Psoas muscle (tissue), 8 donors: ENCODE measurements around the gene GRIA1. TPM values are rescaled to one million over a fixed set of nuclear protein-coding genes. Genes with fewer than 3 reads are reported as not detected.
"Not testable (repeated sequence)": the region's sequence is repeated elsewhere in the genome, so short reads cannot be mapped to it uniquely, and the experiment has no call there.

Experiments
- ATAC-seq, 4 donors: fragments of 200-7000 bp; cut with Tn5 transposase; one replicate each; pipeline ENCODE4 v1.9.1; 2020; ENCODE audit warnings: moderate library complexity in 3 of 4, mild to moderate bottlenecking in 2 of 4
- DNase-seq, 2 donors: peaks; one replicate each; pipeline ENCODE4 v3.0.0-alpha.2; 2020
- H3K27ac ChIP-seq: fragments of 200-600 bp; one replicate; pipeline ENCODE4 v1.8.0; 2022
- H3K27me3 ChIP-seq, 3 donors: fragments of 200-600 bp in 1 of 3; one replicate each; pipeline versions ENCODE4 v1.6.1 to v1.8.0; 2013 to 2022; ENCODE audit warnings: low read length in 2 of 3, mild to moderate bottlenecking in 2 of 3, moderate library complexity in 1 of 3; ENCODE audit not compliant: insufficient read depth in 3 of 3
- H3K36me3 ChIP-seq, 2 donors: fragments of 200-600 bp in 1 of 2; one replicate each; pipeline versions ENCODE4 v1.6.1 to v1.8.0; 2013 to 2022; ENCODE audit warnings: low read depth in 1 of 2, mild to moderate bottlenecking in 1 of 2, moderate library complexity in 1 of 2; ENCODE audit not compliant: insufficient read depth in 1 of 2
- H3K4me1 ChIP-seq: fragments of 200-600 bp; one replicate; pipeline ENCODE4 v1.8.0; 2022
- H3K4me3 ChIP-seq: fragments of 200-600 bp; one replicate; pipeline ENCODE4 v1.8.0; 2022; ENCODE audit warnings: mild to moderate bottlenecking
- H3K9me3 ChIP-seq: fragments of 200-600 bp; one replicate; pipeline ENCODE4 v1.8.0; 2022
- CTCF ChIP-seq: fragments of 200-600 bp; IDR thresholded peaks from one replicate; pipeline ENCODE4 v1.8.0; 2022; ENCODE audit warnings: antibody characterized with exemption
- WGBS, 3 donors: extraction: QIAGEN DNeasy Blood & Tissue Kit; methylation state at CpG; one replicate each; pipeline versions ENCODE4 v1.1.6 to v1.1.7; 2013; 5-methylcytosine and 5-hydroxymethylcytosine counted together
- intact Hi-C, 2 donors: fragments of 100-400 bp; cut with DNase I; formaldehyde crosslinking; loops; one replicate each; pipeline versions ENCODE4 v1.11.0 to v1.14.2; 2022
- polyA plus RNA-seq, 3 donors: library from polyadenylated mRNA; stranded (reverse); fragments of 200-250 nt; gene quantifications; one replicate each; pipeline ENCODE4 v1.2.3, GENCODE V29; 2013
- total RNA-seq, 4 donors: library from RNA; stranded (reverse); fragmentation: NEBNext Ultra II Directional in 2 of 4; extraction: Animal tissue kit (Norgen Biotek cat#: 25700) in 2 of 4; gene quantifications; one replicate each; pipeline versions ENCODE4 v1.2.1 to v1.2.4, GENCODE V29; 2021 to 2023
- donor health status: healthy with polysubstance abuse.
- donor health status: DM: no; HTN: no; CAD: no; lungs with moderate emphysema.
- donor health status: Bipolar disorder and iron deficiency.
- donor health status: healthy.
- donor health status: DM: yes; HTN: yes; CAD: no.
- donor health status: DM: no; HTN: no; CAD: no.
- donor health status: DM: no; HTN: no; CAD: no.
- donor health status: DM: yes; HTN: yes; CAD: no.

The GRIA1 gene
- total and polyA plus RNA-seq, 7 donors = 0.03 to 0.49 (median 0.28) TPM; not detected in 2

GRCh38 chr5:153831973-153832372 is 341.5 kb downstream of the GRIA1 start:
- WGBS, 3 donors = 44 to 65% (median 46%) methylated on average over 2 of the region's 2 CpGs
- ATAC-seq = no peak

GRCh38 chr5:153835891-153836515 is 345.5 kb downstream of the GRIA1 start:
- no peak overlapping the region for H3K4me3 ChIP-seq
- ATAC-seq = no peak
- intact Hi-C loops = no loop called here

More at GRCh38 chr5:153831973-153832372, 341.5 kb downstream of the GRIA1 start:
- H3K4me1 ChIP-seq = no peaks in the 10 kb centered on the region
- no peak for TF ChIP-seq CTCF
- H3K4me3 ChIP-seq = no peak overlapping the region
- H3K9me3 ChIP-seq = no peaks in the 10 kb centered on the region
- no peaks in the 10 kb centered on the region for H3K36me3 ChIP-seq
- intact Hi-C loops = no loop called here
- H3K27me3 ChIP-seq = no peaks in the 10 kb centered on the region
- H3K27ac ChIP-seq = no peak overlapping the region
- DNase-seq = no peak

GRCh38 chr5:153849303-153850113 is 359.0 kb downstream of the GRIA1 start:
- DNase-seq, H3K36me3 ChIP-seq, H3K27ac ChIP-seq, H3K9me3 ChIP-seq, ATAC-seq, H3K4me1 ChIP-seq, intact Hi-C loops, H3K4me3 ChIP-seq, H3K27me3 ChIP-seq: not testable (repeated sequence)
- WGBS, 3 donors = 77 to 80% (median 77%) methylated on average over 6 of the region's 6 CpGs

More at GRCh38 chr5:153835891-153836515, 345.5 kb downstream of the GRIA1 start:
- H3K9me3 ChIP-seq = no peaks in the 10 kb centered on the region
- no peak for DNase-seq
- no peak for TF ChIP-seq CTCF
- WGBS, 3 donors = 75 to 78% (median 76%) methylated on average over 4 of the region's 4 CpGs
- H3K36me3 ChIP-seq = no peaks in the 10 kb centered on the region
- no peaks in the 10 kb centered on the region for H3K4me1 ChIP-seq
- no peak overlapping the region for H3K27ac ChIP-seq
- H3K27me3 ChIP-seq = no peaks in the 10 kb centered on the region

GRCh38 chr5:153860195-153860886 is 369.9 kb downstream of the GRIA1 start:
- no peaks in the 10 kb centered on the region for H3K9me3 ChIP-seq
- TF ChIP-seq CTCF = no peak
- no peaks in the 10 kb centered on the region for H3K36me3 ChIP-seq
- ATAC-seq = no peak
- DNase-seq = no peak
- intact Hi-C loops = no loop called here
- H3K4me3 ChIP-seq = no peak overlapping the region
- H3K27me3 ChIP-seq = no peaks in the 10 kb centered on the region
- WGBS, 3 donors = 65 to 69% (median 66%) methylated on average over 4 of the region's 4 CpGs
- H3K27ac ChIP-seq = no peak overlapping the region
- H3K4me1 ChIP-seq = no peaks in the 10 kb centered on the region

- H3K9me3 ChIP-seq, ATAC-seq, H3K4me3 ChIP-seq, H3K36me3 ChIP-seq, H3K4me1 ChIP-seq, H3K27me3 ChIP-seq, H3K27ac ChIP-seq, intact Hi-C loops, DNase-seq: not testable (repeated sequence)
- WGBS, 3 donors = 85 to 89% (median 85%) methylated on average over 5 of the region's 5 CpGs
Measured at GRCh38 chr5:153862906-153863305, 372.4 kb downstream of the GRIA1 start.
